HEK293 (cell line): ENCODE measurements around the gene GMPR.

ENCODE experiments used
- CTCF ChIA-PET: fragments of 350-600 bp; formaldehyde crosslinking; extraction: SDS; loops from one replicate; lab custom pipeline; 2021; ENCODE audit warnings: antibody characterized with exemption; lab: Yijun Ruan, JAX
- POLR2A ChIA-PET: fragments of 300-600 bp; formaldehyde crosslinking; extraction: SDS; loops from one replicate; lab custom pipeline; 2020; ENCODE audit warnings: antibody characterized with exemption, inconsistent platforms; lab: Yijun Ruan, JAX
- H3K27ac ChIP-seq: fragments of 200-500 bp; sonication (Bioruptor generic); 2 replicates; pipeline ENCODE4 v1.5.1; 2014; ENCODE audit warnings: low read depth, low read length, control low read depth, inconsistent platforms; ENCODE audit errors: extremely low read depth
- H3K36me3 ChIP-seq, 2 experiments: fragments of 200-500 bp in 1 of 2; sonication (Bioruptor generic) in 1 of 2; 1 replicate in 1 of 2; 2 replicates in 1 of 2; pipeline ENCODE4 v1.5.1; 2014 to 2017; ENCODE audit warnings: inconsistent platforms in 2 of 2, low read length in 2 of 2; ENCODE audit not compliant: control insufficient read depth in 2 of 2, insufficient read depth in 1 of 2
- H3K4me1 ChIP-seq: fragments of 200-500 bp; sonication (Bioruptor generic); 2 replicates; pipeline ENCODE4 v1.5.1; 2014; ENCODE audit warnings: mild to moderate bottlenecking, low read length, inconsistent platforms; ENCODE audit not compliant: control insufficient read depth, insufficient read depth
- H3K4me3 ChIP-seq: 2 replicates; pipeline ENCODE4 v1.5.1; 2011; ENCODE audit warnings: low read depth, mild to moderate bottlenecking, control low read depth, low read length, moderate library complexity
- H3K9me3 ChIP-seq: fragments of 200-500 bp; sonication (Bioruptor generic); 2 replicates; pipeline ENCODE4 v1.5.1; 2014; ENCODE audit warnings: low read depth, low read length, inconsistent platforms; ENCODE audit not compliant: control insufficient read depth, insufficient read depth
- SCRT2 ChIP-seq: fragments of 450-650 bp; formaldehyde crosslinking; IDR thresholded peaks from 2 replicates; pipeline ENCODE4 v1.5.1; 2016; ENCODE audit warnings: missing biosample characterization, missing genetic modification characterization
- WT1 ChIP-seq: fragments of 450-650 bp; formaldehyde crosslinking; IDR thresholded peaks from 2 replicates; pipeline ENCODE4 v1.5.1; 2016; ENCODE audit warnings: missing biosample characterization, missing genetic modification characterization
- ZFHX2 ChIP-seq: fragments of 450-650 bp; formaldehyde crosslinking; conservative IDR thresholded peaks from 2 replicates; pipeline ENCODE4 v1.5.1; 2016; ENCODE audit warnings: missing biosample characterization, missing genetic modification characterization
- ZNF114 ChIP-seq: fragments of 450-650 bp; formaldehyde crosslinking; IDR thresholded peaks from 2 replicates; pipeline ENCODE4 v1.5.0; 2017; ENCODE audit warnings: missing biosample characterization, missing genetic modification characterization
- ZNF133 ChIP-seq: fragments of 450-650 bp; formaldehyde crosslinking; IDR thresholded peaks from 2 replicates; pipeline ENCODE4 v1.5.1; 2016; ENCODE audit warnings: missing biosample characterization, missing genetic modification characterization
- ZNF16 ChIP-seq: fragments of 450-650 bp; formaldehyde crosslinking; IDR thresholded peaks from 2 replicates; pipeline ENCODE4 v1.5.1; 2016; ENCODE audit warnings: low read depth, missing biosample characterization, missing genetic modification characterization
- ZNF26 ChIP-seq: fragments of 450-650 bp; formaldehyde crosslinking; IDR thresholded peaks from 2 replicates; pipeline ENCODE4 v1.5.1; 2016; ENCODE audit warnings: missing biosample characterization, missing genetic modification characterization
- ZNF354C ChIP-seq: fragments of 450-650 bp; formaldehyde crosslinking; IDR thresholded peaks from 2 replicates; pipeline ENCODE4 v1.5.1; 2016; ENCODE audit warnings: missing biosample characterization, missing genetic modification characterization, low read depth, borderline replicate concordance
- ZNF366 ChIP-seq: fragments of 450-650 bp; formaldehyde crosslinking; conservative IDR thresholded peaks from 2 replicates; pipeline ENCODE4 v1.5.1; 2016; ENCODE audit warnings: missing biosample characterization, missing genetic modification characterization
- ZNF391 ChIP-seq: fragments of 450-650 bp; formaldehyde crosslinking; IDR thresholded peaks from 2 replicates; pipeline ENCODE4 v1.5.1; 2016; ENCODE audit warnings: low read depth, missing biosample characterization, missing genetic modification characterization, borderline replicate concordance
- ZNF549 ChIP-seq: fragments of 450-650 bp; IDR thresholded peaks from 2 replicates; pipeline ENCODE4 v1.5.1; 2018; ENCODE audit warnings: missing biosample characterization, missing genetic modification characterization, mild to moderate bottlenecking, inconsistent platforms, moderate library complexity
- ZNF843 ChIP-seq: fragments of 450-650 bp; formaldehyde crosslinking; IDR thresholded peaks from 2 replicates; pipeline ENCODE4 v1.5.1; 2016; ENCODE audit warnings: missing biosample characterization, missing genetic modification characterization
- TF ChIP-seq, protein P1 (sequence below): fragments of 450-650 bp; formaldehyde crosslinking; IDR thresholded peaks from 2 replicates; pipeline ENCODE4 v1.5.1; 2016; ENCODE audit warnings: missing biosample characterization, missing genetic modification characterization
- TF ChIP-seq, protein P2 (sequence below): fragments of 450-650 bp; formaldehyde crosslinking; IDR thresholded peaks from 2 replicates; pipeline ENCODE4 v1.5.1; 2016; ENCODE audit warnings: missing biosample characterization, missing genetic modification characterization, low read depth
- TF ChIP-seq, protein P3 (sequence below): fragments of 450-650 bp; formaldehyde crosslinking; IDR thresholded peaks from 2 replicates; pipeline ENCODE4 v1.5.1; 2017; ENCODE audit warnings: missing biosample characterization, missing genetic modification characterization
- TF ChIP-seq, protein P4 (sequence below): fragments of 450-650 bp; formaldehyde crosslinking; IDR thresholded peaks from 2 replicates; pipeline ENCODE4 v1.5.1; 2016; ENCODE audit warnings: missing biosample characterization, missing genetic modification characterization

The GMPR gene

GRCh38 chr6:16256781-16257180 is 18.4 kb downstream of the GMPR start:
- Histone ChIP-seq H3K36me3 (peaks cover 0 to 15% of the 10 kb centered on the region in 2 experiments; a peak in 1 of 3 replicates), H3K4me1 (peaks cover 2% of the 10 kb centered on the region; the same call in 1 of the 2 replicates), H3K9me3 (no peaks in the 10 kb centered on the region)
- no peak for TF ChIP-seq ZFHX2
- no peak for TF ChIP-seq WT1
- TF ChIP-seq, protein P1, sequence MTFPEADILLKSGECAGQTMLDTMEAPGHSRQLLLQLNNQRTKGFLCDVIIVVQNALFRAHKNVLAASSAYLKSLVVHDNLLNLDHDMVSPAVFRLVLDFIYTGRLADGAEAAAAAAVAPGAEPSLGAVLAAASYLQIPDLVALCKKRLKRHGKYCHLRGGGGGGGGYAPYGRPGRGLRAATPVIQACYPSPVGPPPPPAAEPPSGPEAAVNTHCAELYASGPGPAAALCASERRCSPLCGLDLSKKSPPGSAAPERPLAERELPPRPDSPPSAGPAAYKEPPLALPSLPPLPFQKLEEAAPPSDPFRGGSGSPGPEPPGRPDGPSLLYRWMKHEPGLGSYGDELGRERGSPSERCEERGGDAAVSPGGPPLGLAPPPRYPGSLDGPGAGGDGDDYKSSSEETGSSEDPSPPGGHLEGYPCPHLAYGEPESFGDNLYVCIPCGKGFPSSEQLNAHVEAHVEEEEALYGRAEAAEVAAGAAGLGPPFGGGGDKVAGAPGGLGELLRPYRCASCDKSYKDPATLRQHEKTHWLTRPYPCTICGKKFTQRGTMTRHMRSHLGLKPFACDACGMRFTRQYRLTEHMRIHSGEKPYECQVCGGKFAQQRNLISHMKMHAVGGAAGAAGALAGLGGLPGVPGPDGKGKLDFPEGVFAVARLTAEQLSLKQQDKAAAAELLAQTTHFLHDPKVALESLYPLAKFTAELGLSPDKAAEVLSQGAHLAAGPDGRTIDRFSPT (tag by site-specific recombination): no peak
- TF ChIP-seq ZNF133 (tag by site-specific recombination): no peak
- no peak for TF ChIP-seq ZNF354C (tag by site-specific recombination)
- no peak for TF ChIP-seq SCRT2 (tag by site-specific recombination)
- no peak for TF ChIP-seq ZNF391 (tag by site-specific recombination)
- TF ChIP-seq ZNF366 (tag by site-specific recombination): no peak
- no peak for TF ChIP-seq ZNF843 (tag by site-specific recombination)
- TF ChIP-seq, protein P2, sequence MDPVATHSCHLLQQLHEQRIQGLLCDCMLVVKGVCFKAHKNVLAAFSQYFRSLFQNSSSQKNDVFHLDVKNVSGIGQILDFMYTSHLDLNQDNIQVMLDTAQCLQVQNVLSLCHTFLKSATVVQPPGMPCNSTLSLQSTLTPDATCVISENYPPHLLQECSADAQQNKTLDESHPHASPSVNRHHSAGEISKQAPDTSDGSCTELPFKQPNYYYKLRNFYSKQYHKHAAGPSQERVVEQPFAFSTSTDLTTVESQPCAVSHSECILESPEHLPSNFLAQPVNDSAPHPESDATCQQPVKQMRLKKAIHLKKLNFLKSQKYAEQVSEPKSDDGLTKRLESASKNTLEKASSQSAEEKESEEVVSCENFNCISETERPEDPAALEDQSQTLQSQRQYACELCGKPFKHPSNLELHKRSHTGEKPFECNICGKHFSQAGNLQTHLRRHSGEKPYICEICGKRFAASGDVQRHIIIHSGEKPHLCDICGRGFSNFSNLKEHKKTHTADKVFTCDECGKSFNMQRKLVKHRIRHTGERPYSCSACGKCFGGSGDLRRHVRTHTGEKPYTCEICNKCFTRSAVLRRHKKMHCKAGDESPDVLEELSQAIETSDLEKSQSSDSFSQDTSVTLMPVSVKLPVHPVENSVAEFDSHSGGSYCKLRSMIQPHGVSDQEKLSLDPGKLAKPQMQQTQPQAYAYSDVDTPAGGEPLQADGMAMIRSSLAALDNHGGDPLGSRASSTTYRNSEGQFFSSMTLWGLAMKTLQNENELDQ: no peak
- TF ChIP-seq, protein P3, sequence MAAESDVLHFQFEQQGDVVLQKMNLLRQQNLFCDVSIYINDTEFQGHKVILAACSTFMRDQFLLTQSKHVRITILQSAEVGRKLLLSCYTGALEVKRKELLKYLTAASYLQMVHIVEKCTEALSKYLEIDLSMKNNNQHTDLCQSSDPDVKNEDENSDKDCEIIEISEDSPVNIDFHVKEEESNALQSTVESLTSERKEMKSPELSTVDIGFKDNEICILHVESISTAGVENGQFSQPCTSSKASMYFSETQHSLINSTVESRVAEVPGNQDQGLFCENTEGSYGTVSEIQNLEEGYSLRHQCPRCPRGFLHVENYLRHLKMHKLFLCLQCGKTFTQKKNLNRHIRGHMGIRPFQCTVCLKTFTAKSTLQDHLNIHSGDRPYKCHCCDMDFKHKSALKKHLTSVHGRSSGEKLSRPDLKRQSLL (tag by site-specific recombination): no peak
- TF ChIP-seq ZNF26 (tag by site-specific recombination): no peak
- no peak for TF ChIP-seq ZNF114 (tag by site-specific recombination)
- no peak for TF ChIP-seq ZNF549 (tag by site-specific recombination)
- TF ChIP-seq ZNF16 (tag by site-specific recombination): no peak
- TF ChIP-seq, protein P4, sequence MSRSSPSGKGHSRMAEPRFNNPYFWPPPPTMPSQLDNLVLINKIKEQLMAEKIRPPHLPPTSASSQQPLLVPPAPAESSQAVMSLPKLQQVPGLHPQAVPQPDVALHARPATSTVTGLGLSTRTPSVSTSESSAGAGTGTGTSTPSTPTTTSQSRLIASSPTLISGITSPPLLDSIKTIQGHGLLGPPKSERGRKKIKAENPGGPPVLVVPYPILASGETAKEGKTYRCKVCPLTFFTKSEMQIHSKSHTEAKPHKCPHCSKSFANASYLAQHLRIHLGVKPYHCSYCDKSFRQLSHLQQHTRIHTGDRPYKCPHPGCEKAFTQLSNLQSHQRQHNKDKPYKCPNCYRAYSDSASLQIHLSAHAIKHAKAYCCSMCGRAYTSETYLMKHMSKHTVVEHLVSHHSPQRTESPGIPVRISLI (tag by site-specific recombination): no peak
- TF ChIP-seq, all 188 proteins: peak for 0
- POLR2A ChIA-PET: interaction anchor here (0.9 to 1.2 kb wide), 2 partner anchors 20 to 1966 kb away, joined by 3 to 4 read pairs; no protein-coding TSS in a partner anchor
- Histone ChIP-seq H3K27ac (no peak overlapping the region), H3K4me3 (no peak overlapping the region)
- CTCF ChIA-PET: interaction anchor here (0.5 to 0.9 kb wide), 3 partner anchors 14 to 829 kb away, joined by 3 to 6 read pairs (median 4); no protein-coding TSS in a partner anchor
